Epithelial cell of esophagus (primary cell): ENCODE results near the gene LBX2.

Experiments used
- DNase-seq: peaks from one replicate; pipeline ENCODE4 v3.0.0; 2010; ENCODE audit warnings: low read depth
- H3K4me3 ChIP-seq: 2 replicates; pipeline ENCODE4 v1.5.1; 2011; ENCODE audit warnings: mild to moderate bottlenecking, low read length, control low read depth
- CTCF ChIP-seq: IDR thresholded peaks from 2 replicates; pipeline ENCODE4 v1.5.1; 2011; ENCODE audit warnings: low read depth, mild to moderate bottlenecking, low read length, control low read depth, inconsistent platforms; ENCODE audit not compliant: insufficient read depth; ENCODE audit errors: missing control alignments

LBX2 gene

DNA sequence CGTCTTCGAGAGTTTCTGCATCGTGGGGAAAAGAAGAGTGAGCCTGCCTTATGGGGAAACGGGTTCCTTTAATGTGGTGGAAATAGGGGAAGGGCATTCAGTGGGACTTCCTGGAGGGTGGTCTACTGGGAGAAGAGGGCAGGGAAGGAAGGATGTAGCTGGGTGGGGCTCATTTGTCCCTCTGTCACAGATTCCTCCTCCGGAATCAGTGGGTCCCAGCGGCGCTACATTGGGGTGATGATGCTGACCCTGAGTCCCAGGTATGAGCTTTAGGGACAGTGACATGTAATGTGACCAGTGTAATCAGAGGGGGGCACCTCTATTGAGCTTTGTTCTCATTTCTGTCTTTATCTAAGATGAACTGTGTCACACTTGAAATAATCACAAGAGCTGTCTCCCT, 32.3 kb upstream of the LBX2 start:
- no peak for TF ChIP-seq CTCF
- no peak overlapping the region for H3K4me3 ChIP-seq
- no peak for DNase-seq

GRCh38 chr2:74530239-74531187, 31.1 kb upstream of the LBX2 start:
- DNase-seq, result no peak
- TF ChIP-seq CTCF, result no peak
- peak overlapping the region; percentile 94 for H3K4me3 ChIP-seq

GRCh38 chr2:74529357-74530238, 30.2 kb upstream of the LBX2 start, which contains the start of the genes AUP1 and HTRA2:
Gene AUP1, minus strand, starts transcription at chr2:74529706. Its CDS starts 77 bp downstream, at chr2:74529629.
Gene HTRA2, plus strand, starts transcription at chr2:74529933. Its CDS starts 74 bp downstream, at chr2:74530007.
- peak; percentile 100 for DNase-seq
- no peak for TF ChIP-seq CTCF
- H3K4me3 ChIP-seq, result peak within 1 kb of the TSS; percentile 94

GRCh38 chr2:74528600-74529356, 29.4 kb upstream of the LBX2 start:
- TF ChIP-seq CTCF, result no peak
- H3K4me3 ChIP-seq, result peak overlapping the region; percentile 94
- DNase-seq, result no peak

GRCh38 chr2:74527741-74528140, 28.3 kb upstream of the LBX2 start:
- no peak overlapping the region for H3K4me3 ChIP-seq
- TF ChIP-seq CTCF, result no peak
- DNase-seq, result no peak

DNA sequence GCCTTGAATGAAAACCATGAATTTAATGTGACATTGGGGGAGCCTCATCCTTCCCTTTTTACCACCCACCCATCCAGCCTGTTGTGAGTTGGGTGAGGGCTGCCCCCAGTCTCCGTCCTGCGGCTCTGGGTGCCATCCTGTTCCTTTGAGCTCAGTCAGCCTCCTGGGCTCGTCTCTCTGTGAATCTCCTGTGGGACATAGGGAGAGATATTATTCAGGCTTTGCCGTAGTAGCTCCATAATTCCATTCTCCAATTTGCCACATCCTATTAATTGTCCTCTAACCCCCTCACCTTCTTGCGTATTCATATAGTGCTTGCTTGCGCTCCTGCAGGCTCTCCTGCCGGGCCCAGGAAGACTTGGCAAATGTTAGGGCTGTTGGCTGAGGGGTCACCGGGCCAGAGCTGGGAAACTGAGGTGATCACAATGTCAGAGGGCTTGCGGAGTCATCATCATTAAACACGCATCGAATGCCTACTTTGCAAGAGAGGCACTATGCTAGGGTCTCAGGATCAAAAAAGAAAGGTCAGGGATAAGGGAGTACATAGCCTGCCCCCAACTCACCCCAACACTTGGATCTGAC, 27.3 kb upstream of the LBX2 start:
- TF ChIP-seq CTCF, result no peak
- no peak overlapping the region for H3K4me3 ChIP-seq
- DNase-seq, result no peak
